GM12875 (cell line): ENCODE data around the gene USP14.

Experiments used
- H3K4me3 ChIP-seq: one replicate; pipeline ENCODE4 v1.5.1; 2011; ENCODE audit warnings: low read depth, low read length, control low read depth
- CTCF ChIP-seq: IDR thresholded peaks from 2 replicates; pipeline ENCODE4 v1.5.1; 2011; ENCODE audit warnings: low read depth, mild to moderate bottlenecking, control low read depth, inconsistent platforms, low read length, moderate library complexity, borderline replicate concordance; ENCODE audit not compliant: insufficient read depth

Gene USP14

GRCh38 chr18:228586-228985 is 70.2 kb downstream of the USP14 start:
- no peak for TF ChIP-seq CTCF
- no peak overlapping the region for H3K4me3 ChIP-seq

GRCh38 chr18:231563-231962 is 73.2 kb downstream of the USP14 start:
- no peak overlapping the region for H3K4me3 ChIP-seq
- no peak for TF ChIP-seq CTCF

- TF ChIP-seq CTCF, result no peak
- H3K4me3 ChIP-seq, result no peak overlapping the region
Measured at GRCh38 chr18:240175-240574, 81.8 kb downstream of the USP14 start.

GRCh38 chr18:245282-245847 is 87.0 kb downstream of the USP14 start:
- H3K4me3 ChIP-seq, result no peak overlapping the region
- no peak for TF ChIP-seq CTCF

- no peak for TF ChIP-seq CTCF
Measured at GRCh38 chr18:248053-248452, 89.7 kb downstream of the USP14 start.

GRCh38 chr18:250685-251084 is 92.3 kb downstream of the USP14 start:
- no peak overlapping the region for H3K4me3 ChIP-seq
- no peak for TF ChIP-seq CTCF

More at GRCh38 chr18:248053-248452, 89.7 kb downstream of the USP14 start:
- no peak overlapping the region for H3K4me3 ChIP-seq

GRCh38 chr18:251572-251971 is 93.2 kb downstream of the USP14 start:
- H3K4me3 ChIP-seq, result no peak overlapping the region
- TF ChIP-seq CTCF, result no peak
